Karpas-422 (cell line): ENCODE results near the gene TMEM212. TPM values are rescaled to one million over a fixed set of nuclear protein-coding genes. Genes with fewer than 3 reads are reported as not detected.

Source experiments
- DNase-seq: peaks from one replicate; pipeline ENCODE4 v3.0.0-alpha.2; 2015
- H2AFZ ChIP-seq: fragments of 200-600 bp; sonication (generic); 2 replicates; pipeline ENCODE4 v1.6.1; 2014; ENCODE audit warnings: antibody characterized with exemption, low read length, mixed read lengths
- H3K27ac ChIP-seq: fragments of 200-600 bp; sonication (generic); 2 replicates; pipeline ENCODE4 v1.5.1; 2014; ENCODE audit warnings: mild to moderate bottlenecking, low read length, moderate library complexity
- H3K27me3 ChIP-seq: fragments of 200-600 bp; sonication (generic); 2 replicates; pipeline ENCODE4 v1.6.1; 2014; ENCODE audit warnings: low read length, mixed read lengths
- H3K36me3 ChIP-seq: fragments of 200-600 bp; sonication (generic); 2 replicates; pipeline ENCODE4 v1.6.1; 2014; ENCODE audit warnings: low read length, mixed read lengths; ENCODE audit not compliant: insufficient read depth
- H3K4me1 ChIP-seq: fragments of 200-600 bp; sonication (generic); 2 replicates; pipeline ENCODE4 v1.6.1; 2014; ENCODE audit warnings: mild to moderate bottlenecking, low read length, mixed read lengths
- H3K4me2 ChIP-seq: fragments of 200-600 bp; sonication (generic); 2 replicates; pipeline ENCODE4 v1.6.1; 2014; ENCODE audit warnings: low read length, low read depth, mild to moderate bottlenecking; ENCODE audit not compliant: poor library complexity, severe bottlenecking
- H3K4me3 ChIP-seq: fragments of 200-600 bp; sonication (generic); 2 replicates; pipeline ENCODE4 v1.5.1; 2014; ENCODE audit warnings: mild to moderate bottlenecking, antibody characterized with exemption, low read length, mixed read lengths
- H3K79me2 ChIP-seq: fragments of 200-600 bp; sonication (generic); 2 replicates; pipeline ENCODE4 v1.6.1; 2014; ENCODE audit warnings: mild to moderate bottlenecking, low read length, mixed read lengths
- H3K9ac ChIP-seq: fragments of 200-600 bp; sonication (generic); 2 replicates; pipeline ENCODE4 v1.6.0; 2014; ENCODE audit warnings: low read length
- H3K9me2 ChIP-seq: fragments of 200-600 bp; sonication (generic), shearing (Covaris generic); replicated peaks from 2 replicates; pipeline ENCODE4 v1.6.0; 2014; ENCODE audit warnings: mild to moderate bottlenecking, low read length, moderate library complexity; ENCODE audit not compliant: insufficient read depth
- H3K9me3 ChIP-seq: fragments of 300-700, 200-600 bp; sonication (generic); 2 replicates; pipeline ENCODE4 v1.6.1; 2014; ENCODE audit warnings: low read length, mixed read lengths
- H4K20me1 ChIP-seq: fragments of 200-600 bp; sonication (generic); 2 replicates; pipeline ENCODE4 v1.6.1; 2014; ENCODE audit warnings: mild to moderate bottlenecking, antibody characterized with exemption, low read length, low read depth; ENCODE audit not compliant: insufficient read depth
- total RNA-seq: library from RNA; depleted of rRNA; stranded (reverse); fragments of >200 nt; shearing (Covaris generic); gene quantifications from 2 replicates; pipeline ENCODE4 v1.2.3, GENCODE V29; 2014; ENCODE audit warnings: low replicate concordance

The TMEM212 gene
- total RNA-seq, 1 experiment from 2014 or later, result not detected

- Histone ChIP-seq H2AFZ (no peak overlapping the region), H3K4me1 (no peaks in the 10 kb centered on the region), H3K9me3 (no peaks in the 10 kb centered on the region)
Observed at GRCh38 chr3:171878461-171879225, 35.5 kb downstream of the TMEM212 start.

GRCh38 chr3:171879472-171879871, 36.3 kb downstream of the TMEM212 start:
- no peaks in the 10 kb centered on the region for H3K27me3 ChIP-seq
- no peaks in the 10 kb centered on the region for H3K4me1 ChIP-seq
- no peak overlapping the region for H3K9ac ChIP-seq
- no peaks in the 10 kb centered on the region for H3K79me2 ChIP-seq
- no peak overlapping the region for H2AFZ ChIP-seq
- no peak overlapping the region for H3K4me2 ChIP-seq
- H4K20me1 ChIP-seq, result no peaks in the 10 kb centered on the region
- no peak overlapping the region for H3K4me3 ChIP-seq
- H3K9me2 ChIP-seq, result no peaks in the 10 kb centered on the region
- no peak overlapping the region for H3K27ac ChIP-seq
- H3K9me3 ChIP-seq, result no peaks in the 10 kb centered on the region
- no peak for DNase-seq
- no peaks in the 10 kb centered on the region for H3K36me3 ChIP-seq

More at GRCh38 chr3:171878461-171879225, 35.5 kb downstream of the TMEM212 start:
- Histone ChIP-seq H3K36me3 (no peaks in the 10 kb centered on the region), H4K20me1 (no peaks in the 10 kb centered on the region), H3K9me2 (no peaks in the 10 kb centered on the region), H3K79me2 (no peaks in the 10 kb centered on the region), H3K9ac (no peak overlapping the region), H3K27ac (no peak overlapping the region), H3K4me2 (no peak overlapping the region), H3K4me3 (no peak overlapping the region), H3K27me3 (no peaks in the 10 kb centered on the region)
- DNase-seq, result no peak

GRCh38 chr3:171880101-171880870, 37.1 kb downstream of the TMEM212 start:
- Histone ChIP-seq H3K27ac (no peak overlapping the region), H3K4me2 (no peak overlapping the region), H2AFZ (no peak overlapping the region), H3K4me1 (no peaks in the 10 kb centered on the region), H3K9me2 (no peaks in the 10 kb centered on the region), H3K79me2 (no peaks in the 10 kb centered on the region), H3K4me3 (no peak overlapping the region), H3K27me3 (no peaks in the 10 kb centered on the region), H3K9me3 (no peaks in the 10 kb centered on the region), H3K9ac (no peak overlapping the region), H4K20me1 (no peaks in the 10 kb centered on the region), H3K36me3 (no peaks in the 10 kb centered on the region)
- DNase-seq, result no peak

- no peaks in the 10 kb centered on the region for H3K27me3 ChIP-seq
- no peaks in the 10 kb centered on the region for H3K79me2 ChIP-seq
- H3K4me3 ChIP-seq, result no peak overlapping the region
- H3K27ac ChIP-seq, result no peak overlapping the region
- no peaks in the 10 kb centered on the region for H4K20me1 ChIP-seq
- H3K4me1 ChIP-seq, result no peaks in the 10 kb centered on the region
- no peaks in the 10 kb centered on the region for H3K36me3 ChIP-seq
- no peak overlapping the region for H3K4me2 ChIP-seq
- no peak overlapping the region for H3K9ac ChIP-seq
- H3K9me2 ChIP-seq, result no peaks in the 10 kb centered on the region
- no peaks in the 10 kb centered on the region for H3K9me3 ChIP-seq
- DNase-seq, result no peak
- no peak overlapping the region for H2AFZ ChIP-seq
Observed at GRCh38 chr3:171881251-171881650, 38.1 kb downstream of the TMEM212 start.

- no peak for DNase-seq
- no peaks in the 10 kb centered on the region for H3K27me3 ChIP-seq
- H3K9ac ChIP-seq, result no peak overlapping the region
- H3K4me1 ChIP-seq, result no peaks in the 10 kb centered on the region
- no peak overlapping the region for H3K4me3 ChIP-seq
- no peaks in the 10 kb centered on the region for H3K79me2 ChIP-seq
- H3K9me2 ChIP-seq, result no peaks in the 10 kb centered on the region
- no peaks in the 10 kb centered on the region for H4K20me1 ChIP-seq
- no peaks in the 10 kb centered on the region for H3K9me3 ChIP-seq
- no peak overlapping the region for H3K27ac ChIP-seq
- H3K36me3 ChIP-seq, result no peaks in the 10 kb centered on the region
- no peak overlapping the region for H2AFZ ChIP-seq
- H3K4me2 ChIP-seq, result no peak overlapping the region
Observed at GRCh38 chr3:171883257-171883892, 40.2 kb downstream of the TMEM212 start.

GRCh38 chr3:171883893-171884279, 40.7 kb downstream of the TMEM212 start:
- Histone ChIP-seq H3K36me3 (no peaks in the 10 kb centered on the region), H3K4me1 (no peaks in the 10 kb centered on the region), H3K9me3 (no peaks in the 10 kb centered on the region), H3K4me3 (no peak overlapping the region), H3K9me2 (no peaks in the 10 kb centered on the region), H3K9ac (no peak overlapping the region), H2AFZ (no peak overlapping the region), H3K27ac (no peak overlapping the region), H4K20me1 (no peaks in the 10 kb centered on the region), H3K4me2 (no peak overlapping the region), H3K27me3 (no peaks in the 10 kb centered on the region), H3K79me2 (no peaks in the 10 kb centered on the region)
- no peak for DNase-seq

GRCh38 chr3:171888466-171888865, 45.3 kb downstream of the TMEM212 start:
- H3K36me3 ChIP-seq, result no peaks in the 10 kb centered on the region
- H4K20me1 ChIP-seq, result no peaks in the 10 kb centered on the region
- H3K4me3 ChIP-seq, result no peak overlapping the region
- no peaks in the 10 kb centered on the region for H3K4me1 ChIP-seq
- no peak overlapping the region for H3K27ac ChIP-seq
- no peak overlapping the region for H3K9ac ChIP-seq
- H2AFZ ChIP-seq, result no peak overlapping the region
- no peak for DNase-seq
- H3K9me2 ChIP-seq, result no peaks in the 10 kb centered on the region
- H3K27me3 ChIP-seq, result no peaks in the 10 kb centered on the region
- no peaks in the 10 kb centered on the region for H3K9me3 ChIP-seq
- H3K79me2 ChIP-seq, result no peaks in the 10 kb centered on the region
- H3K4me2 ChIP-seq, result no peak overlapping the region

- H3K9ac ChIP-seq, result no peak overlapping the region
- no peak overlapping the region for H3K4me2 ChIP-seq
- H3K4me3 ChIP-seq, result no peak overlapping the region
Observed at GRCh38 chr3:171890398-171890797, 47.2 kb downstream of the TMEM212 start.

More at GRCh38 chr3:171890398-171890797, 47.2 kb downstream of the TMEM212 start:
- no peak overlapping the region for H3K27ac ChIP-seq
- H4K20me1 ChIP-seq, result no peaks in the 10 kb centered on the region
- no peaks in the 10 kb centered on the region for H3K27me3 ChIP-seq
- no peaks in the 10 kb centered on the region for H3K4me1 ChIP-seq
- H3K9me2 ChIP-seq, result no peaks in the 10 kb centered on the region
- H3K79me2 ChIP-seq, result no peaks in the 10 kb centered on the region
- no peaks in the 10 kb centered on the region for H3K9me3 ChIP-seq
- H3K36me3 ChIP-seq, result no peaks in the 10 kb centered on the region
- no peak overlapping the region for H2AFZ ChIP-seq
- DNase-seq, result no peak
